GM12872 (cell line): ENCODE measurements around the gene RASIP1.

Experiments
- CTCF ChIP-seq: IDR thresholded peaks from 3 replicates; pipeline ENCODE4 v1.5.1; 2011; ENCODE audit warnings: low read depth, mild to moderate bottlenecking, low read length, moderate library complexity; ENCODE audit not compliant: insufficient read depth

RASIP1 gene

GRCh38 chr19:48772503-48772953 lies 32.1 kb upstream of the RASIP1 start:
- TF ChIP-seq CTCF, result no peak

DNA sequence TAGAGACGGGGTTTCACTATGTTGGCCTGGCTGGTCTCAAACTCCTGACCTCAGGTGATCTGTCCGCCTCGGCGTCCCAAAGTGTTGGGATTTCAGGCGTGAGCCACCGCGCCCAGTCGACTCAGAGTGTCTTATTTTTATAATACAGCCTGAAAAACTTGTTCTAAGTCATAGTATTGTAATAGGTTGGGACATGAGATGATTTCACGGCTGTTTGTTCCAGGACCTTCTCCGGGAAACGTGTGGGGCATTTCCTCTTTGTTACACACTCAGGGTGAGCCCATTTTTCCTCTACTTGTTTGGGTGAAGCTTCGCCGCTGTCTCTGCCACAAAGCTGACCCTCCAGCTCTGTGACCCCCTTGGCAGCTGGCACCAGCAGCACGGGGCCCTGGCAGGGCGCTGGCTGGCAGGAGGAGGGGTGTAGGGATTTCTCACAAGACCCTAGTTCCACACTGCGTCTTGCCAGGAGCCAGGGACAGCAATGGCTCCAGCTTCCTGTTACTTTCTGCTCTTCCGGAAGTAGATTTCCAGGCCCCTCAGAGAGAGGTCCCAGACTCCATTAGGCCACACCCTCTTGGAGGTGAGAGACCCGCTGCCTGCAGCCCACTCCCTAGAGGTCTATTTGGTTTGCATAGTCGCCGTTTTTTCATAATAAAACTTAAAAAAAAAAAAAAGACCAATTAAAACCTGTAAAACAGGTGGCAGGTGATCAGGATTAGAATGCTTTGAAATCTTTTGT lies 30.5 kb upstream of the RASIP1 start:
- no peak for TF ChIP-seq CTCF

- no peak for TF ChIP-seq CTCF
Measured at GRCh38 chr19:48770266-48770665, 29.9 kb upstream of the RASIP1 start.

- TF ChIP-seq CTCF, result no peak
Measured at GRCh38 chr19:48768994-48769713, 28.7 kb upstream of the RASIP1 start.

- TF ChIP-seq CTCF, result no peak
Measured at GRCh38 chr19:48760504-48761205, 20.2 kb upstream of the RASIP1 start.

DNA sequence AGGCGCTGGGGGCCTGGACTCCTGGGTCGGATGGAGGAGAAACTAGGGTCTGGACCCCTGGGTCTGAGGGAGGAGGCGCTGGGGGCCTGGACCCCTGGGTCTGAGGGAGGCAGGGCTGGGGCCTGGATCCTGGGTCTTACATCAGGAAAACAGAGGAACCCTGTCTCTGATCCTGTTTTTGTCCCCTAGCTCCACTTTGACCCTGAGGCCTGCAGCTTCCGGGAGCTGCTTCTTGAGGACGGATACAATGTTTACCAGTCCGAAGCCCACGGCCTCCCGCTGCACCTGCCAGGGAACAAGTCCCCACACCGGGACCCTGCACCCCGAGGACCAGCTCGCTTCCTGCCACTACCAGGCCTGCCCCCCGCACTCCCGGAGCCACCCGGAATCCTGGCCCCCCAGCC lies 17.3 kb upstream of the RASIP1 start:
- TF ChIP-seq CTCF, result no peak

GRCh38 chr19:48757089-48757675 lies 16.8 kb upstream of the RASIP1 start:
- TF ChIP-seq CTCF, result no peak
